ENCODE measurements around the gene SKIL.

SKIL gene

DNA sequence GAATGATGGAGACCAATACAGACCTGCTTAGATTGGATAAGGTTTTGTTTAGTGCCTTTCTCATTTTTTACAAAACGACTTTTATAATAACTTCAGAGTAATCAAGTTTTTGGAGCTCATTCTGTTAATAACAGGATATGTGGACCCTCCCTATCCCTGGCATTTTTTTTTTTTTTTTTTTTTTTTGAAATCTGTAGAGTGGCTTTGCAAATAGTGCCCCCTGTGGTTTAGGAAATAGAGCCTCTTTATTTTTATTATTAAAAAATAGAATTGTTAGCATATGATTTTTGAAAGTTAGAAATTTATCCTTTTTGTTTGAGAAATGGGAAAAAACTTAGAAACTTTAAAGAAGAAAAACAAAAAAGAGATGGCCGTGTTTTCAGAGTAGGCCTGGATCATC, 11.4 kb downstream of the SKIL start:
- peak; percentile 42 for TF ChIP-seq RAD21 (IDR thresholded peaks at IDR 0.05; ENCODE audit: low read depth)
- no peak for TF ChIP-seq TAF1 (IDR thresholded peaks at IDR 0.05; ENCODE audit: low read depth)
- TF ChIP-seq CREB1 (IDR thresholded peaks at IDR 0.05; ENCODE audit: low read depth): no peak
- TF ChIP-seq, protein P1, sequence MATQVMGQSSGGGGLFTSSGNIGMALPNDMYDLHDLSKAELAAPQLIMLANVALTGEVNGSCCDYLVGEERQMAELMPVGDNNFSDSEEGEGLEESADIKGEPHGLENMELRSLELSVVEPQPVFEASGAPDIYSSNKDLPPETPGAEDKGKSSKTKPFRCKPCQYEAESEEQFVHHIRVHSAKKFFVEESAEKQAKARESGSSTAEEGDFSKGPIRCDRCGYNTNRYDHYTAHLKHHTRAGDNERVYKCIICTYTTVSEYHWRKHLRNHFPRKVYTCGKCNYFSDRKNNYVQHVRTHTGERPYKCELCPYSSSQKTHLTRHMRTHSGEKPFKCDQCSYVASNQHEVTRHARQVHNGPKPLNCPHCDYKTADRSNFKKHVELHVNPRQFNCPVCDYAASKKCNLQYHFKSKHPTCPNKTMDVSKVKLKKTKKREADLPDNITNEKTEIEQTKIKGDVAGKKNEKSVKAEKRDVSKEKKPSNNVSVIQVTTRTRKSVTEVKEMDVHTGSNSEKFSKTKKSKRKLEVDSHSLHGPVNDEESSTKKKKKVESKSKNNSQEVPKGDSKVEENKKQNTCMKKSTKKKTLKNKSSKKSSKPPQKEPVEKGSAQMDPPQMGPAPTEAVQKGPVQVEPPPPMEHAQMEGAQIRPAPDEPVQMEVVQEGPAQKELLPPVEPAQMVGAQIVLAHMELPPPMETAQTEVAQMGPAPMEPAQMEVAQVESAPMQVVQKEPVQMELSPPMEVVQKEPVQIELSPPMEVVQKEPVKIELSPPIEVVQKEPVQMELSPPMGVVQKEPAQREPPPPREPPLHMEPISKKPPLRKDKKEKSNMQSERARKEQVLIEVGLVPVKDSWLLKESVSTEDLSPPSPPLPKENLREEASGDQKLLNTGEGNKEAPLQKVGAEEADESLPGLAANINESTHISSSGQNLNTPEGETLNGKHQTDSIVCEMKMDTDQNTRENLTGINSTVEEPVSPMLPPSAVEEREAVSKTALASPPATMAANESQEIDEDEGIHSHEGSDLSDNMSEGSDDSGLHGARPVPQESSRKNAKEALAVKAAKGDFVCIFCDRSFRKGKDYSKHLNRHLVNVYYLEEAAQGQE (IDR thresholded peaks at IDR 0.05; ENCODE audit: low read depth): no peak
- no peak for TF ChIP-seq FOXM1 (IDR thresholded peaks at IDR 0.05; ENCODE audit: borderline replicate concordance, low read depth)
- TF ChIP-seq EP300 (IDR thresholded peaks at IDR 0.05; ENCODE audit: borderline replicate concordance): no peak
- TF ChIP-seq TEAD4 (IDR thresholded peaks at IDR 0.05): no peak
- no peak for TF ChIP-seq CEBPB (IDR thresholded peaks at IDR 0.05)

DNA sequence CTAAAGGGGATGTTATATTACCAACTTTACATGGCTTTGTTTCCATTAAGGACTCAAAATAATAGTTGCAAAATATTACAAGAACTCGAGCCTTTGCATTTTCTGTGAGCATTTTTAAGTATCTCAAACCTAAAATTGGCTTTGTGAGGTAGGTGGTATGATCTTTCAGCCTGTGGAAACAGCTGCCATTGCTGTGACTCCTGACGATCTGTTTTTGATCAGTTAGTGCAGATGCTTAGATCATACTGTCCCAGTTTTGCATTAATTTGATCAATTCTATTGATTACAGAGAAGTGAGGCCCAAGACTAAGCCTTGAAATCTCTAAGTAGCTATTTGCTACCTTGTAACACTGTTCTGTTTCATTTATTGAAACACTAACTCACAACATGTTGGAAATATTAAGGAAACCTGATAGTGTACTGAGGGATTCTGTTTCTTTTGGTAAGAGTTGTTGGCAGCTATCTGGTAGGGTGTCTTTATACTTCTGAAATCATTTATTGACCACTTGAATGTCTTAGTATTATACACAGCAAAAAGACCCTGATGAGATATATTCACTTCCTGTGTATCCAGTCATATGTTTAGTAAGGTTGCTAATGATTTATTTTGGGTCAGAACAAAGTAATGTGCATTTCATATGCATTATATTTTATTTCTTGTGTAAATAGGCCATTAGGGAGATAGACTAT, 14.8 kb downstream of the SKIL start:
- TF ChIP-seq TCF12 (IDR thresholded peaks at IDR 0.05; ENCODE audit: low read depth) (no peak), TEAD4 (IDR thresholded peaks at IDR 0.05) (no peak), CREB1 (IDR thresholded peaks at IDR 0.05; ENCODE audit: low read depth) (no peak), MAX (IDR thresholded peaks at IDR 0.05) (no peak), EGR1 (IDR thresholded peaks at IDR 0.05) (no peak)
- TF ChIP-seq, protein P1 (IDR thresholded peaks at IDR 0.05; ENCODE audit: low read depth): no peak

- TF ChIP-seq USF1 (IDR thresholded peaks at IDR 0.05): no peak
- TF ChIP-seq, protein P1 (IDR thresholded peaks at IDR 0.05; ENCODE audit: low read depth): no peak
Observed at GRCh38 chr3:170383567-170383966, 26.1 kb downstream of the SKIL start.

DNA sequence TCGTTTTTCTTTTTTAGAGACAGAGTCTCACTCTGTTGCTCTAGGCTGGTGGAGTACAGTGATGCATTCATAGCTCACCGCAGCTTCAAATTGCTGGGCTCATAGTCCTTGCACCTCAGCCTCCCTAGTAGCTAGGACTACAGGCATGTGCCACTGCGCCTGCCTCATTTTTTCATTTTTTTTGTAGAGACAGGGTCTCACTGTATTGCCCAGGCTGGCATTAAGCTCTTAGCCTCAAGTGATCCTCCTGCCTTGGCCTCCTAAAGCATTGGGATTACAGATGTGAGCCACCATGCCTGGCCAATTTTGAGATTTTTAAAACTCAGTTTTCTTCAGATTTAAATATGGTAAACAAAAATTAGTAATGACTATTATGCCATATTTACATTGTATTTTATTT, 29.0 kb downstream of the SKIL start:
- no peak for TF ChIP-seq USF1 (IDR thresholded peaks at IDR 0.05)
- no peak for TF ChIP-seq NFIC (IDR thresholded peaks at IDR 0.05)
- no peak for TF ChIP-seq RAD21 (IDR thresholded peaks at IDR 0.05; ENCODE audit: low read depth)
- TF ChIP-seq TAF1 (IDR thresholded peaks at IDR 0.05; ENCODE audit: low read depth): no peak
- TF ChIP-seq EP300 (IDR thresholded peaks at IDR 0.05; ENCODE audit: borderline replicate concordance): no peak
- TF ChIP-seq TEAD4 (IDR thresholded peaks at IDR 0.05): no peak
- TF ChIP-seq, protein P1 (IDR thresholded peaks at IDR 0.05; ENCODE audit: low read depth): no peak
